Measurements from ENCODE around the gene KREMEN1. TPM values are rescaled to one million over a fixed set of nuclear protein-coding genes. Genes with fewer than 3 reads are reported as not detected.

Gene KREMEN1
- total RNA-seq, 1 donor from 2014 or later = 20.5 TPM

GRCh38 chr22:29088809-29089208 is 16.0 kb downstream of the KREMEN1 start:
- no peak for DNase-seq
- no peak overlapping the region for H3K4me3 Mint-ChIP-seq (ENCODE audit: unreplicated experiment)
- no peaks in the 10 kb centered on the region for H3K27me3 Mint-ChIP-seq (ENCODE audit: unreplicated experiment)
- no peak overlapping the region for H3K27ac Mint-ChIP-seq (ENCODE audit: unreplicated experiment)
- H3K9me3 Mint-ChIP-seq (ENCODE audit: unreplicated experiment) = peaks cover 1% of the 10 kb centered on the region
- TF ChIP-seq CTCF (IDR thresholded peaks at IDR 0.05; ENCODE audit: partially characterized antibody, unreplicated experiment) = no peak
- no peaks in the 10 kb centered on the region for H3K36me3 Mint-ChIP-seq (ENCODE audit: unreplicated experiment)
- peaks cover 26% of the 10 kb centered on the region for H3K4me1 Mint-ChIP-seq (ENCODE audit: low read depth, unreplicated experiment)

GRCh38 chr22:29089507-29089906 is 16.7 kb downstream of the KREMEN1 start:
- H3K27ac Mint-ChIP-seq (ENCODE audit: unreplicated experiment) = no peak overlapping the region
- peaks cover 1% of the 10 kb centered on the region for H3K9me3 Mint-ChIP-seq (ENCODE audit: unreplicated experiment)
- peaks cover 19% of the 10 kb centered on the region for H3K4me1 Mint-ChIP-seq (ENCODE audit: low read depth, unreplicated experiment)
- no peaks in the 10 kb centered on the region for H3K27me3 Mint-ChIP-seq (ENCODE audit: unreplicated experiment)
- H3K4me3 Mint-ChIP-seq (ENCODE audit: unreplicated experiment) = no peak overlapping the region
- no peaks in the 10 kb centered on the region for H3K36me3 Mint-ChIP-seq (ENCODE audit: unreplicated experiment)
- DNase-seq = no peak
- TF ChIP-seq CTCF (IDR thresholded peaks at IDR 0.05; ENCODE audit: partially characterized antibody, unreplicated experiment) = no peak

GRCh38 chr22:29090039-29090438 is 17.2 kb downstream of the KREMEN1 start:
- DNase-seq = no peak
- Mint-ChIP-seq H3K4me3 (ENCODE audit: unreplicated experiment) (no peak overlapping the region), H3K9me3 (ENCODE audit: unreplicated experiment) (peaks cover 1% of the 10 kb centered on the region), H3K36me3 (ENCODE audit: unreplicated experiment) (no peaks in the 10 kb centered on the region), H3K27me3 (ENCODE audit: unreplicated experiment) (no peaks in the 10 kb centered on the region), H3K27ac (ENCODE audit: unreplicated experiment) (no peak overlapping the region), H3K4me1 (ENCODE audit: low read depth, unreplicated experiment) (peaks cover 16% of the 10 kb centered on the region)
- TF ChIP-seq CTCF (IDR thresholded peaks at IDR 0.05; ENCODE audit: partially characterized antibody, unreplicated experiment) = no peak

- no peak for TF ChIP-seq CTCF (IDR thresholded peaks at IDR 0.05; ENCODE audit: partially characterized antibody, unreplicated experiment)
- Mint-ChIP-seq H3K27ac (ENCODE audit: unreplicated experiment) (no peak overlapping the region), H3K4me1 (ENCODE audit: low read depth, unreplicated experiment) (peaks cover 20% of the 10 kb centered on the region), H3K4me3 (ENCODE audit: unreplicated experiment) (no peak overlapping the region), H3K36me3 (ENCODE audit: unreplicated experiment) (no peaks in the 10 kb centered on the region), H3K9me3 (ENCODE audit: unreplicated experiment) (peaks cover 1% of the 10 kb centered on the region), H3K27me3 (ENCODE audit: unreplicated experiment) (no peaks in the 10 kb centered on the region)
- DNase-seq = no peak
These were observed 19.4 kb downstream of the KREMEN1 start for GRCh38 chr22:29092243-29092642.

- DNase-seq = no peak
- H3K27ac Mint-ChIP-seq (ENCODE audit: unreplicated experiment) = no peak overlapping the region
- TF ChIP-seq CTCF (IDR thresholded peaks at IDR 0.05; ENCODE audit: partially characterized antibody, unreplicated experiment) = no peak
These were observed 20.2 kb downstream of the KREMEN1 start for GRCh38 chr22:29093030-29093429.

More at GRCh38 chr22:29093030-29093429, 20.2 kb downstream of the KREMEN1 start:
- H3K4me3 Mint-ChIP-seq (ENCODE audit: unreplicated experiment) = no peak overlapping the region
- peaks cover 1% of the 10 kb centered on the region for H3K9me3 Mint-ChIP-seq (ENCODE audit: unreplicated experiment)
- H3K36me3 Mint-ChIP-seq (ENCODE audit: unreplicated experiment) = no peaks in the 10 kb centered on the region
- no peaks in the 10 kb centered on the region for H3K27me3 Mint-ChIP-seq (ENCODE audit: unreplicated experiment)
- H3K4me1 Mint-ChIP-seq (ENCODE audit: low read depth, unreplicated experiment) = peaks cover 23% of the 10 kb centered on the region
